Trophoblast cell (in vitro differentiated cells and primary cell): ENCODE data around the gene CFAP70.

Experiments
- DNase-seq, 2 donors: peaks; one replicate each; pipeline ENCODE4 v3.0.0-alpha.2; 2016
- H2AFZ ChIP-seq: 2 replicates; pipeline ENCODE4 v1.6.1; 2013; ENCODE audit warnings: low read length, moderate library complexity, mild to moderate bottlenecking; ENCODE audit not compliant: insufficient read depth, poor library complexity
- H2AK5ac ChIP-seq: 2 replicates; pipeline ENCODE4 v1.6.1; 2013; ENCODE audit warnings: mild to moderate bottlenecking, low read length
- H2BK120ac ChIP-seq: 2 replicates; pipeline ENCODE4 v1.6.1; 2013; ENCODE audit warnings: low read length, mild to moderate bottlenecking, moderate library complexity; ENCODE audit not compliant: insufficient read depth, poor library complexity
- H2BK12ac ChIP-seq: 2 replicates; pipeline ENCODE4 v1.6.1; 2013; ENCODE audit warnings: mild to moderate bottlenecking, low read length, moderate library complexity
- H2BK5ac ChIP-seq: 2 replicates; pipeline ENCODE4 v1.6.1; 2013; ENCODE audit warnings: low read length, low read depth, moderate library complexity, mild to moderate bottlenecking; ENCODE audit not compliant: poor library complexity
- H3K14ac ChIP-seq: 2 replicates; pipeline ENCODE4 v1.6.1; 2013; ENCODE audit warnings: mild to moderate bottlenecking, low read length
- H3K18ac ChIP-seq: 2 replicates; pipeline ENCODE4 v1.6.1; 2013; ENCODE audit warnings: mild to moderate bottlenecking, low read length
- H3K23ac ChIP-seq: 2 replicates; pipeline ENCODE4 v1.6.1; 2013; ENCODE audit warnings: low read length
- H3K27ac ChIP-seq: 2 replicates; pipeline ENCODE4 v1.5.1; 2013; ENCODE audit warnings: low read depth, mild to moderate bottlenecking, inconsistent platforms, low read length, moderate library complexity
- H3K27me3 ChIP-seq: 2 replicates; pipeline ENCODE4 v1.6.1; 2013; ENCODE audit warnings: inconsistent platforms, mild to moderate bottlenecking, low read length, moderate library complexity; ENCODE audit not compliant: insufficient read depth
- H3K36me3 ChIP-seq, 2 experiments: 1 replicate in 1 of 2; 2 replicates in 1 of 2; pipeline ENCODE4 v1.6.1; 2013; ENCODE audit warnings: low read length in 2 of 2, mild to moderate bottlenecking in 2 of 2, moderate library complexity in 1 of 2; ENCODE audit not compliant: insufficient read depth in 2 of 2, control insufficient read depth in 1 of 2
- H3K4ac ChIP-seq: 2 replicates; pipeline ENCODE4 v1.6.1; 2013; ENCODE audit warnings: low read depth, mild to moderate bottlenecking, low read length, moderate library complexity
- H3K4me1 ChIP-seq, 2 experiments: 1 replicate in 1 of 2; 2 replicates in 1 of 2; pipeline ENCODE4 v1.6.1; 2013; ENCODE audit warnings: low read length in 2 of 2, mild to moderate bottlenecking in 2 of 2, moderate library complexity in 1 of 2; ENCODE audit not compliant: insufficient read depth in 2 of 2, control insufficient read depth in 1 of 2
- H3K4me2 ChIP-seq: 2 replicates; pipeline ENCODE4 v1.6.1; 2013; ENCODE audit warnings: inconsistent platforms, mild to moderate bottlenecking, low read length, moderate library complexity
- H3K4me3 ChIP-seq: 2 replicates; pipeline ENCODE4 v1.5.1; 2013; ENCODE audit warnings: mild to moderate bottlenecking, low read depth, low read length, inconsistent platforms
- H3K79me1 ChIP-seq: one replicate; pipeline ENCODE4 v1.6.1; 2013; ENCODE audit warnings: low read length
- H3K79me2 ChIP-seq: 2 replicates; pipeline ENCODE4 v1.6.1; 2013; ENCODE audit warnings: low read length, mild to moderate bottlenecking; ENCODE audit not compliant: control insufficient read depth, insufficient read depth, poor library complexity
- H3K9ac ChIP-seq: 2 replicates; pipeline ENCODE4 v1.6.1; 2013; ENCODE audit warnings: mild to moderate bottlenecking, low read length
- H3K9me3 ChIP-seq: 2 replicates; pipeline ENCODE4 v1.6.1; 2013; ENCODE audit warnings: low read depth, mild to moderate bottlenecking, control low read depth, inconsistent platforms, low read length; ENCODE audit not compliant: insufficient read depth
- H4K12ac ChIP-seq: 2 replicates; pipeline ENCODE4 v1.6.1; 2013; ENCODE audit warnings: low read depth, mild to moderate bottlenecking, low read length, moderate library complexity
- H4K8ac ChIP-seq: 2 replicates; pipeline ENCODE4 v1.6.1; 2013; ENCODE audit warnings: low read depth, mild to moderate bottlenecking, low read length, moderate library complexity
- H4K91ac ChIP-seq: one replicate; pipeline ENCODE4 v1.6.1; 2013; ENCODE audit warnings: low read depth, mild to moderate bottlenecking, low read length, moderate library complexity
- WGBS: extraction: QIAGEN DNeasy Blood & Tissue Kit; methylation state at CpG from one replicate; pipeline ENCODE4 v1.1.7; 2013; ENCODE audit warnings: missing lambda C conversion rate; ENCODE audit not compliant: insufficient read length, insufficient coverage; ENCODE audit errors: extremely low coverage; 5-methylcytosine and 5-hydroxymethylcytosine counted together

The CFAP70 gene

GRCh38 chr10:73364964-73365363 is 6.3 kb upstream of the CFAP70 start:
- peaks cover 4 to 6% of the 10 kb centered on the region in 2 experiments for H3K36me3 ChIP-seq
- no peak for DNase-seq
- H3K79me2 ChIP-seq: no peaks in the 10 kb centered on the region
- H2BK12ac ChIP-seq: no peak overlapping the region
- no peaks in the 10 kb centered on the region for H3K79me1 ChIP-seq
- H3K18ac ChIP-seq: no peak overlapping the region
- H3K9ac ChIP-seq: no peak overlapping the region
- no peak overlapping the region for H3K4me3 ChIP-seq
- H3K4ac ChIP-seq: no peak overlapping the region
- H3K27ac ChIP-seq: no peak overlapping the region
- H2AK5ac ChIP-seq: no peak overlapping the region
- no peak overlapping the region for H4K91ac ChIP-seq
- no peak overlapping the region for H3K4me2 ChIP-seq
- WGBS: no CpG with 5 or more reads among the region's 3 CpGs
- H3K23ac ChIP-seq: no peak overlapping the region
- no peak overlapping the region for H2AFZ ChIP-seq
- no peak overlapping the region for H3K14ac ChIP-seq
- no peak overlapping the region for H4K12ac ChIP-seq
- no peak overlapping the region for H4K8ac ChIP-seq
- H2BK120ac ChIP-seq: no peak overlapping the region
- no peaks in the 10 kb centered on the region for H3K27me3 ChIP-seq
- no peak overlapping the region for H2BK5ac ChIP-seq
- no peaks in the 10 kb centered on the region for H3K4me1 ChIP-seq
- H3K9me3 ChIP-seq: no peaks in the 10 kb centered on the region

GRCh38 chr10:73359492-73359891 is 828 bp upstream of the CFAP70 start:
- Histone ChIP-seq H2AFZ (no peak overlapping the region), H3K4ac (no peak overlapping the region), H3K36me3 (peaks cover 0 to 2% of the 10 kb centered on the region in 2 experiments), H3K4me3 (no peak overlapping the region), H3K4me1 (peaks cover 2 to 3% of the 10 kb centered on the region in 2 experiments), H4K12ac (no peak overlapping the region), H2BK120ac (no peak overlapping the region), H3K18ac (no peak overlapping the region), H2BK5ac (no peak overlapping the region), H3K27ac (no peak overlapping the region), H3K79me2 (no peaks in the 10 kb centered on the region), H3K4me2 (no peak overlapping the region), H3K23ac (no peak overlapping the region), H3K27me3 (no peaks in the 10 kb centered on the region), H2BK12ac (no peak overlapping the region), H4K8ac (no peak overlapping the region), H4K91ac (no peak overlapping the region), H3K79me1 (peaks cover 4% of the 10 kb centered on the region), H3K9ac (no peak overlapping the region), H3K9me3 (no peaks in the 10 kb centered on the region), H3K14ac (no peak overlapping the region), H2AK5ac (no peak overlapping the region)
- DNase-seq: peak in 1 of 2 donors; percentile 17
- WGBS: no CpG with 5 or more reads among the region's 8 CpGs

- Histone ChIP-seq H2BK120ac (no peak overlapping the region), H2AFZ (peak overlapping the region; percentile 95), H3K23ac (no peak overlapping the region), H3K14ac (no peak overlapping the region), H4K12ac (peak overlapping the region; percentile 87), H4K91ac (no peak overlapping the region), H3K4me1 (peaks cover 2 to 3% of the 10 kb centered on the region in 2 experiments), H3K18ac (no peak overlapping the region), H3K9me3 (no peaks in the 10 kb centered on the region), H3K79me1 (peaks cover 4% of the 10 kb centered on the region), H2AK5ac (no peak overlapping the region), H3K4ac (no peak overlapping the region), H3K36me3 (no peaks in the 10 kb centered on the region), H3K4me3 (peak overlapping the region; percentile 78), H3K4me2 (peak overlapping the region; percentile 78), H3K27ac (no peak overlapping the region), H3K27me3 (no peaks in the 10 kb centered on the region), H4K8ac (peak overlapping the region; percentile 95), H2BK5ac (no peak overlapping the region), H3K9ac (peak overlapping the region; percentile 72), H2BK12ac (no peak overlapping the region), H3K79me2 (no peaks in the 10 kb centered on the region)
- no CpG with 5 or more reads among the region's 5 CpGs for WGBS
- no peak for DNase-seq
Observed at GRCh38 chr10:73357821-73358220, 843 bp downstream of the CFAP70 start.

- H3K36me3 ChIP-seq: no peaks in the 10 kb centered on the region
- H3K23ac ChIP-seq: no peak overlapping the region
- H3K27me3 ChIP-seq: no peaks in the 10 kb centered on the region
- H3K14ac ChIP-seq: no peak overlapping the region
- H3K4ac ChIP-seq: no peak overlapping the region
- H3K4me2 ChIP-seq: no peak overlapping the region
- peaks cover 4% of the 10 kb centered on the region for H3K79me1 ChIP-seq
- no peak overlapping the region for H2BK5ac ChIP-seq
- no peak overlapping the region for H2BK12ac ChIP-seq
- no peak overlapping the region for H4K12ac ChIP-seq
- peaks cover 2 to 3% of the 10 kb centered on the region in 2 experiments for H3K4me1 ChIP-seq
- H4K8ac ChIP-seq: no peak overlapping the region
- H3K79me2 ChIP-seq: no peaks in the 10 kb centered on the region
- no peak overlapping the region for H3K9ac ChIP-seq
- H3K18ac ChIP-seq: no peak overlapping the region
- no peak overlapping the region for H3K27ac ChIP-seq
- no peak overlapping the region for H3K4me3 ChIP-seq
- H3K9me3 ChIP-seq: no peaks in the 10 kb centered on the region
- WGBS: no CpG with 5 or more reads among the region's 4 CpGs
- H4K91ac ChIP-seq: no peak overlapping the region
- no peak overlapping the region for H2AK5ac ChIP-seq
- H2BK120ac ChIP-seq: no peak overlapping the region
- H2AFZ ChIP-seq: no peak overlapping the region
- DNase-seq: no peak
Observed at GRCh38 chr10:73357166-73357565, 1.5 kb downstream of the CFAP70 start.
